ENCODE data around the gene CEACAM19. TPM values are rescaled to one million over a fixed set of nuclear protein-coding genes. Genes with fewer than 3 reads are reported as not detected.
A peak's percentile ranks its signal among the peaks of the same experiment; 100 is the strongest.

The CEACAM19 gene
- total and polyA plus RNA-seq, 10 of the 15 experiments (the other 5 are each of a cell fraction or from before 2014, with no cell fraction given): 0.13 to 0.31 (median 0.17) TPM; not detected in 4

GRCh38 chr19:44720945-44721344 lies 49.7 kb downstream of the CEACAM19 start:
- Histone ChIP-seq H3K36me3 (ENCODE audit: control insufficient read depth in 2 of 2, insufficient read depth in 2 of 2, low read length in 1 of 2) (no peaks in the 10 kb centered on the region), H3K4me2 (ENCODE audit: control insufficient read depth, insufficient read depth) (no peak overlapping the region), H3K9ac (ENCODE audit: control insufficient read depth, insufficient read depth, low read length) (no peak overlapping the region), H3K4me3 (no peak overlapping the region), H4K20me1 (ENCODE audit: control insufficient read depth, insufficient read depth) (no peaks in the 10 kb centered on the region), H3K27me3 (replicated peaks in 1 of 2; ENCODE audit: control insufficient read depth in 2 of 2, insufficient read depth in 2 of 2, low read length in 1 of 2) (no peaks in the 10 kb centered on the region), H2AFZ (ENCODE audit: control insufficient read depth, low read depth, low read length) (no peak overlapping the region), H3K4me1 (ENCODE audit: control insufficient read depth, insufficient read depth, low read length) (peaks cover 51% of the 10 kb centered on the region), H3K79me2 (ENCODE audit: control insufficient read depth, insufficient read depth, low read length) (no peaks in the 10 kb centered on the region), H3K9me3 (replicated peaks; ENCODE audit: control insufficient read depth, insufficient read depth, low read length) (no peaks in the 10 kb centered on the region; the same call in 2 of the 3 replicates), H3K27ac (ENCODE audit: control insufficient read depth, insufficient read depth) (0 out of 2 replicates have a peak overlapping the region, but pooled peaks have one; percentile 64)
- CTCF ChIA-PET: interaction anchor here (4.7 to 16.8 kb wide), 5 partner anchors 15 to 62 kb away, joined by 31 to 513 read pairs (median 109); partner anchors contain the start of gene BCL3
- RAD21 ChIA-PET (ENCODE audit: unreplicated experiment): interaction anchor here (0.6 to 7.8 kb wide), 5 partner anchors 9 to 51 kb away, joined by 3 to 302 read pairs (median 8); no protein-coding TSS in a partner anchor
- intact Hi-C loops (cut with micrococcal nuclease; ENCODE audit: unreplicated experiment) (no loop called here), in situ Hi-C loops (cut with MboI) (loop anchor here (5.0 kb wide), 1 partner anchor 51 kb away; no protein-coding TSS in a partner anchor)
- POLR2A ChIA-PET: interaction anchor here (0.6 to 2.2 kb wide), 3 partner anchors 16 to 48 kb away, joined by 4 to 7 read pairs (median 6); no protein-coding TSS in a partner anchor
- 23% methylated on average over 6 of the region's 6 CpGs for WGBS (ENCODE audit: insufficient coverage, insufficient replicate concordance, low lambda C conversion rate, missing lambda C conversion rate)
- ATAC-seq: no peak
- FAIRE-seq: no peak
- BruUV-seq (replicated peaks): no TSS peak
- DNase-seq (ENCODE audit: low read depth, low spot score): no peak
- SMC1A ChIA-PET (ENCODE audit: uncharacterized antibody, unreplicated experiment): interaction anchor here (1.1 to 8.7 kb wide), 8 partner anchors 15 to 67 kb away, joined by 3 to 328 read pairs (median 20); partner anchors contain the start of gene BCL3
- TF ChIP-seq IKZF1 (conservative IDR thresholded peaks at IDR 0.05) (peak; percentile 67), RAD21 (IDR thresholded peaks at IDR 0.05; ENCODE audit: insufficient read depth, low read depth, low read length) (no peak), JUNB (IDR thresholded peaks at IDR 0.05) (no peak), RUNX3 (IDR thresholded peaks at IDR 0.05; ENCODE audit: low read length) (peak; percentile 74), ATF7 (IDR thresholded peaks at IDR 0.05; ENCODE audit: low read depth) (peak; percentile 51), BHLHE40 (IDR thresholded peaks at IDR 0.05; ENCODE audit: borderline replicate concordance in 1 of 2, low read depth in 2 of 2, low read length in 1 of 2) (peak in 1 of 2 experiments; percentile 23; a peak in 1 of 4 replicates), CTCF (IDR thresholded peaks at IDR 0.05 in 2 of 3, conservative IDR thresholded peaks at IDR 0.05 in 1 of 3; ENCODE audit: control insufficient read depth in 2 of 3, extremely low read depth in 1 of 3, insufficient read depth in 1 of 3, low read depth in 3 of 3, low read length in 3 of 3) (no peak), CREM (IDR thresholded peaks at IDR 0.05; ENCODE audit: low read depth) (peak; percentile 12; the same call in 1 of the 2 replicates), ZBTB4 (CRISPR knock-in tag; IDR thresholded peaks at IDR 0.05) (no peak), RELA (IDR thresholded peaks at IDR 0.05; ENCODE audit: borderline replicate concordance, partially characterized antibody) (no peak), ELK1 (IDR thresholded peaks at IDR 0.05; ENCODE audit: low read depth, low read length) (no peak), CREB1 (IDR thresholded peaks at IDR 0.05; ENCODE audit: low read depth) (no peak), NRF1 (conservative IDR thresholded peaks at IDR 0.05; ENCODE audit: low read depth, low read length) (no peak), IKZF2 (IDR thresholded peaks at IDR 0.05) (peak in 1 of 2 experiments; percentile 29; a peak in 1 of 4 replicates), MAX (IDR thresholded peaks at IDR 0.05; ENCODE audit: low read depth, low read length) (no peak), WRNIP1 (IDR thresholded peaks at IDR 0.05; ENCODE audit: borderline replicate concordance, low read depth, low read length) (no peak), SUZ12 (IDR thresholded peaks at IDR 0.05; ENCODE audit: unreplicated experiment) (no peak), RB1 (IDR thresholded peaks at IDR 0.05; ENCODE audit: borderline replicate concordance) (no peak)
